Activated CD4-positive, alpha-beta T cell treated with anti-CD3 and anti-CD28 coated beads, Interleukin-2, Interleukin-6, amounts not matched to agents 100 ng/mL and 50 ng/mL, durations not matched to agents 16 hours and 8 hours (primary cell): ENCODE measurements around the gene FAM24B.
"Not testable (repeated sequence)": the region's sequence is repeated elsewhere in the genome, so short reads cannot be mapped to it uniquely, and the experiment has no call there.

Experiments
- DNase-seq: peaks from one replicate; pipeline ENCODE4 v3.0.0-alpha.2; 2020

The FAM24B gene

GRCh38 chr10:122858042-122858441, 21.3 kb downstream of the FAM24B start:
- not testable (repeated sequence) for DNase-seq

- no peak for DNase-seq
Measured at GRCh38 chr10:122856902-122857301, 22.5 kb downstream of the FAM24B start.

- DNase-seq = no peak
Measured at GRCh38 chr10:122855745-122856144, 23.6 kb downstream of the FAM24B start.

- no peak for DNase-seq
Measured at GRCh38 chr10:122854648-122855047, 24.7 kb downstream of the FAM24B start.

GRCh38 chr10:122853665-122854313, 25.6 kb downstream of the FAM24B start:
- no peak for DNase-seq

GRCh38 chr10:122852261-122852660, 27.1 kb downstream of the FAM24B start:
- no peak for DNase-seq

- DNase-seq = peak; percentile 17
Measured at GRCh38 chr10:122850705-122851640, 28.4 kb downstream of the FAM24B start.

GRCh38 chr10:122849900-122850605, 29.3 kb downstream of the FAM24B start:
- no peak for DNase-seq

GRCh38 chr10:122849090-122849489, 30.3 kb downstream of the FAM24B start:
- DNase-seq = no peak

- no peak for DNase-seq
Measured at GRCh38 chr10:122847782-122848604, 31.4 kb downstream of the FAM24B start.

- no peak for DNase-seq
Measured at GRCh38 chr10:122845783-122846332, 33.5 kb downstream of the FAM24B start, which contains the start of gene CUZD1. CUZD1 (minus strand) TSS chr10:122845857; CDS start chr10:122845843, 14 bp downstream.

- DNase-seq = no peak
Measured at GRCh38 chr10:122844146-122844545, 35.2 kb downstream of the FAM24B start.

GRCh38 chr10:122841569-122841968, 37.8 kb downstream of the FAM24B start:
- DNase-seq = no peak

GRCh38 chr10:122839505-122839904, 39.9 kb downstream of the FAM24B start:
- DNase-seq = no peak

- DNase-seq = no peak
Measured at GRCh38 chr10:122838880-122839279, 40.5 kb downstream of the FAM24B start.

- no peak for DNase-seq
Measured at GRCh38 chr10:122835908-122836307, 43.5 kb downstream of the FAM24B start.

GRCh38 chr10:122830965-122831353, 48.4 kb downstream of the FAM24B start:
- no peak for DNase-seq

GRCh38 chr10:122830273-122830964, 49.0 kb downstream of the FAM24B start:
- DNase-seq = no peak

GRCh38 chr10:122829454-122829853, 49.9 kb downstream of the FAM24B start:
- no peak for DNase-seq

GRCh38 chr10:122828716-122829255, 50.6 kb downstream of the FAM24B start:
- no peak for DNase-seq

- no peak for DNase-seq
Measured at GRCh38 chr10:122827302-122827701, 52.1 kb downstream of the FAM24B start.
